DMS 273 (cell line): ENCODE measurements around the gene BCKDHB.
A peak's percentile ranks its signal among the peaks of the same experiment; 100 is the strongest.
"Not testable (repeated sequence)": the region's sequence is repeated elsewhere in the genome, so short reads cannot be mapped to it uniquely, and the experiment has no call there.

Experiments
- DNase-seq: peaks from one replicate; lab custom pipeline; 2025; ENCODE audit not compliant: unreplicated experiment; lab: John Stamatoyannopoulos, UW

The BCKDHB gene

GRCh38 chr6:80254716-80255115, 148.2 kb downstream of the BCKDHB start:
- DNase-seq = no peak

GRCh38 chr6:80256691-80257090, 150.2 kb downstream of the BCKDHB start:
- no peak for DNase-seq

GRCh38 chr6:80259118-80259517, 152.6 kb downstream of the BCKDHB start:
- DNase-seq = no peak

- no peak for DNase-seq
These were observed 157.1 kb downstream of the BCKDHB start for GRCh38 chr6:80263585-80263984.

GRCh38 chr6:80268865-80269730, 162.6 kb downstream of the BCKDHB start:
- no peak for DNase-seq

GRCh38 chr6:80271074-80271473, 164.6 kb downstream of the BCKDHB start:
- no peak for DNase-seq

- no peak for DNase-seq
These were observed 166.5 kb downstream of the BCKDHB start for GRCh38 chr6:80272988-80273387.

GRCh38 chr6:80276861-80277260, 170.4 kb downstream of the BCKDHB start:
- DNase-seq = peak; percentile 18

- DNase-seq = no peak
These were observed 171.0 kb downstream of the BCKDHB start for GRCh38 chr6:80277501-80277900.

- DNase-seq = no peak
These were observed 174.0 kb downstream of the BCKDHB start for GRCh38 chr6:80280262-80281010.

- DNase-seq = peak; percentile 2
These were observed 176.6 kb downstream of the BCKDHB start for GRCh38 chr6:80282913-80283554.

GRCh38 chr6:80287112-80287511, 180.6 kb downstream of the BCKDHB start:
- no peak for DNase-seq

- DNase-seq = no peak
These were observed 181.1 kb downstream of the BCKDHB start for GRCh38 chr6:80287607-80288006.

- no peak for DNase-seq
These were observed 183.3 kb downstream of the BCKDHB start for GRCh38 chr6:80289727-80290126.

GRCh38 chr6:80294531-80294930, 188.1 kb downstream of the BCKDHB start:
- DNase-seq = not testable (repeated sequence)

- no peak for DNase-seq
These were observed 196.2 kb downstream of the BCKDHB start for GRCh38 chr6:80302716-80303115.

GRCh38 chr6:80304014-80304413, 197.5 kb downstream of the BCKDHB start:
- DNase-seq = no peak

- no peak for DNase-seq
These were observed 208.1 kb downstream of the BCKDHB start for GRCh38 chr6:80314531-80314930.

GRCh38 chr6:80316686-80317231, 210.3 kb downstream of the BCKDHB start:
- DNase-seq = no peak

GRCh38 chr6:80319196-80319595, 212.7 kb downstream of the BCKDHB start:
- DNase-seq = no peak

GRCh38 chr6:80321011-80321410, 214.5 kb downstream of the BCKDHB start:
- DNase-seq = no peak
